Measurements from ENCODE around the gene ELAPOR1. TPM values are rescaled to one million over a fixed set of nuclear protein-coding genes. Genes with fewer than 3 reads are reported as not detected.

ELAPOR1 gene
- total RNA-seq, 2 experiments from 2014 or later, result not detected

GRCh38 chr1:109091078-109091838, 22.7 kb upstream of the ELAPOR1 start:
- Histone ChIP-seq H3K4me3 (ENCODE audit: low read depth, low read length, poor library complexity, severe bottlenecking) (peak overlapping the region; percentile 90), H3K9me2 (ENCODE audit: insufficient read depth, low read length) (no peaks in the 10 kb centered on the region), H3K4me1 (ENCODE audit: insufficient read depth, low read length, poor library complexity, severe bottlenecking) (peaks cover 19% of the 10 kb centered on the region), H4K20me1 (ENCODE audit: insufficient read depth, low read length) (no peaks in the 10 kb centered on the region), H3K36me3 (ENCODE audit: insufficient read depth, low read length) (peaks cover 34% of the 10 kb centered on the region), H3K27ac (ENCODE audit: low read depth, low read length, poor library complexity, severe bottlenecking) (peak overlapping the region; percentile 78), H3K9me3 (ENCODE audit: low read length) (no peaks in the 10 kb centered on the region), H3K79me2 (ENCODE audit: insufficient read depth, low read depth, low read length) (peaks cover 26% of the 10 kb centered on the region; the same call in 1 of the 2 replicates), H2AFZ (ENCODE audit: low read length) (peak overlapping the region; percentile 85), H3K4me2 (ENCODE audit: low read length) (peak overlapping the region; percentile 77)
- CTCF ChIA-PET (ENCODE audit: unreplicated experiment), result interaction anchor here (1.3 kb wide), 1 partner anchor 9 kb away, joined by 7 read pairs; no protein-coding TSS in a partner anchor
- intact Hi-C loops (cut with micrococcal nuclease; ENCODE audit: unreplicated experiment), result loop anchor here (1.0 to 2.0 kb wide), 2 partner anchors 9 to 48 kb away; partner anchors contain the start of gene WDR47
- TF ChIP-seq CTCF (conservative IDR thresholded peaks at IDR 0.05; ENCODE audit: low read length) (no peak), EZH2phosphoT487 (IDR thresholded peaks at IDR 0.05; ENCODE audit: borderline replicate concordance, low read depth, low read length) (no peak)
- TSS peak; percentile 68 for BruUV-seq (replicated peaks)
- POLR2A ChIA-PET, result interaction anchor here (0.5 to 2.8 kb wide), 14 partner anchors 9 to 392 kb away, joined by 3 to 34 read pairs (median 4); partner anchors contain the start of genes ATXN7L2, TAF13 and WDR47
- DNase-seq (ENCODE audit: low spot score), result peak; percentile 45

- Histone ChIP-seq H3K9me3 (ENCODE audit: low read length) (no peaks in the 10 kb centered on the region), H3K9me2 (ENCODE audit: insufficient read depth, low read length) (no peaks in the 10 kb centered on the region), H4K20me1 (ENCODE audit: insufficient read depth, low read length) (no peaks in the 10 kb centered on the region), H2AFZ (ENCODE audit: low read length) (peak overlapping the region; percentile 85; the same call in 1 of the 2 replicates), H3K4me1 (ENCODE audit: insufficient read depth, low read length, poor library complexity, severe bottlenecking) (peaks cover 19% of the 10 kb centered on the region), H3K36me3 (ENCODE audit: insufficient read depth, low read length) (peaks cover 39% of the 10 kb centered on the region), H3K79me2 (ENCODE audit: insufficient read depth, low read depth, low read length) (peaks cover 26% of the 10 kb centered on the region; the same call in 1 of the 2 replicates), H3K4me2 (ENCODE audit: low read length) (peak overlapping the region; percentile 77), H3K27ac (ENCODE audit: low read depth, low read length, poor library complexity, severe bottlenecking) (peak overlapping the region; percentile 78), H3K4me3 (ENCODE audit: low read depth, low read length, poor library complexity, severe bottlenecking) (peak overlapping the region; percentile 90)
- CTCF ChIA-PET (ENCODE audit: unreplicated experiment), result interaction anchor here (1.3 kb wide), 1 partner anchor 8 kb away, joined by 7 read pairs; no protein-coding TSS in a partner anchor
- TF ChIP-seq CTCF (conservative IDR thresholded peaks at IDR 0.05; ENCODE audit: low read length), result no peak
- TF ChIP-seq EZH2phosphoT487 (IDR thresholded peaks at IDR 0.05; ENCODE audit: borderline replicate concordance, low read depth, low read length), result no peak
- POLR2A ChIA-PET, result interaction anchor here (0.7 to 2.8 kb wide), 10 partner anchors 8 to 392 kb away, joined by 3 to 34 read pairs (median 4); partner anchors contain the start of genes ATXN7L2, TAF13 and WDR47
- DNase-seq (ENCODE audit: low spot score), result no peak
- BruUV-seq (replicated peaks), result no TSS peak
- intact Hi-C loops (cut with micrococcal nuclease; ENCODE audit: unreplicated experiment), result loop anchor here (1.0 to 2.0 kb wide), 2 partner anchors 8 to 49 kb away; partner anchors contain the start of gene WDR47
These were observed 22.1 kb upstream of the ELAPOR1 start for GRCh38 chr1:109091839-109092193.
